K562 (cell line): ENCODE measurements around the gene MRPS30. TPM values are rescaled to one million over a fixed set of nuclear protein-coding genes. Genes with fewer than 3 reads are reported as not detected.
A peak's percentile ranks its signal among the peaks of the same experiment; 100 is the strongest.

Experiments used
- BCLAF1 ChIP-seq, 2 experiments: fragments of 450-650 bp in 1 of 2; IDR thresholded peaks; 2 replicates each; pipeline ENCODE4 v1.6.1; 2011 to 2017; ENCODE audit warnings: low read depth in 2 of 2, antibody characterized with exemption in 1 of 2, borderline replicate concordance in 1 of 2, low read length in 1 of 2, mild to moderate bottlenecking in 1 of 2, mixed read lengths in 1 of 2; ENCODE audit not compliant: control insufficient read depth in 1 of 2
- BRCA1 ChIP-seq, 2 experiments: fragments of 450-650 bp in 1 of 2; sonication (generic) in 1 of 2; formaldehyde crosslinking in 1 of 2; IDR thresholded peaks; 2 replicates each; pipeline versions ENCODE4 v1.5.0 to v1.6.1; 2017 to 2020; ENCODE audit warnings: mild to moderate bottlenecking in 1 of 2, missing genetic modification reagents in 1 of 2
- BRF1 ChIP-seq: IDR thresholded peaks from 3 replicates; pipeline ENCODE4 v1.6.1; 2011; ENCODE audit warnings: borderline replicate concordance, mild to moderate bottlenecking; ENCODE audit not compliant: insufficient read length; ENCODE audit errors: extremely low read depth
- CHD1 ChIP-seq: fragments of 200-600 bp; sonication (generic); IDR thresholded peaks from one replicate; pipeline ENCODE4 v1.6.1; 2012; ENCODE audit warnings: mild to moderate bottlenecking, moderate library complexity, low read length, inconsistent platforms
- CTCFL ChIP-seq: IDR thresholded peaks from 2 replicates; pipeline ENCODE4 v1.6.1; 2011; ENCODE audit warnings: borderline replicate concordance, low read depth, mild to moderate bottlenecking, moderate library complexity, low read length; ENCODE audit not compliant: insufficient read depth, poor library complexity, severe bottlenecking
- ELF2 ChIP-seq: fragments of 250-450 bp; sonication (Bioruptor Pico); IDR thresholded peaks from 2 replicates; pipeline ENCODE4 v1.5.0; 2021; ENCODE audit warnings: mild to moderate bottlenecking
- ETV1 ChIP-seq: fragments of 450-650 bp; conservative IDR thresholded peaks from 2 replicates; pipeline ENCODE4 v1.6.1; 2016; ENCODE audit warnings: missing genetic modification characterization, control low read depth, low read depth, missing compliant biosample characterization
- ETV5 ChIP-seq: sonication (generic); formaldehyde crosslinking; IDR thresholded peaks from 2 replicates; pipeline ENCODE4 v1.4.0; 2020; ENCODE audit warnings: low read depth, mild to moderate bottlenecking, missing genetic modification reagents
- HDAC6 ChIP-seq: IDR thresholded peaks from 2 replicates; pipeline ENCODE4 v1.6.1; 2012; ENCODE audit warnings: low read depth, mild to moderate bottlenecking, control low read depth, inconsistent platforms, low read length, moderate library complexity
- HNRNPK ChIP-seq: fragments of 200-400 bp; formaldehyde crosslinking; IDR thresholded peaks from one replicate; pipeline ENCODE4 v1.6.1; 2018; ENCODE audit warnings: mild to moderate bottlenecking, low read depth, low read length; ENCODE audit not compliant: poor library complexity, severe bottlenecking
- HNRNPUL1 ChIP-seq: fragments of 200-400 bp; formaldehyde crosslinking; IDR thresholded peaks from 2 replicates; pipeline ENCODE4 v1.6.1; 2017; ENCODE audit warnings: low read length
- ILK ChIP-seq: fragments of 450-650 bp; IDR thresholded peaks from 2 replicates; pipeline ENCODE4 v1.6.1; 2016; ENCODE audit warnings: missing genetic modification characterization, low read depth, mild to moderate bottlenecking, missing compliant biosample characterization, moderate library complexity, borderline replicate concordance
- KDM4B ChIP-seq, 2 experiments: fragments of 450-650 bp in 1 of 2; sonication (generic) in 1 of 2; IDR thresholded peaks; 2 replicates each; pipeline ENCODE4 v1.6.1; 2016 to 2017; ENCODE audit warnings: borderline replicate concordance in 2 of 2, antibody characterized with exemption in 1 of 2, low read depth in 1 of 2, mild to moderate bottlenecking in 1 of 2
- MAX ChIP-seq: sonication (generic); formaldehyde crosslinking; IDR thresholded peaks from 2 replicates; pipeline ENCODE4 v1.9.0; 2022; ENCODE audit warnings: mild to moderate bottlenecking, missing genetic modification reagents
- MBD2 ChIP-seq: sonication (generic); IDR thresholded peaks from 2 replicates; pipeline ENCODE4 v1.6.1; 2016; ENCODE audit warnings: low read depth, borderline replicate concordance
- MEF2A ChIP-seq: IDR thresholded peaks from 2 replicates; pipeline ENCODE4 v1.6.1; 2011; ENCODE audit warnings: low read depth, mild to moderate bottlenecking, low read length, moderate library complexity; ENCODE audit not compliant: control insufficient read depth
- ZEB2 ChIP-seq: fragments of 450-650 bp; IDR thresholded peaks from 2 replicates; pipeline ENCODE4 v1.6.1; 2016
- ZNF444 ChIP-seq: fragments of 250-450 bp; sonication (Bioruptor Pico); IDR thresholded peaks from 2 replicates; pipeline ENCODE4 v1.4.0; 2020; ENCODE audit warnings: mild to moderate bottlenecking, moderate library complexity
- ZNF780A ChIP-seq: fragments of 250-450 bp; sonication (Bioruptor Pico); IDR thresholded peaks from 2 replicates; pipeline ENCODE4 v1.5.0; 2021; ENCODE audit warnings: mild to moderate bottlenecking
- polyA plus RNA-seq, 8 experiments: library from polyadenylated mRNA; depleted of rRNA in 4 of 8; stranded (reverse) in 5 of 8; unstranded in 3 of 8; fragments of >200 nt; fragmentation: Nextera tagmentation in 2 of 8; fragmentation: Illumina TruSeq in 1 of 8; extraction: Ambion mirVana in 2 of 8; extraction: Trizol in 1 of 8; gene quantifications; 2 replicates each; pipeline versions ENCODE4 v1.2.1 to v1.2.3, GENCODE V29; 2011 to 2014; ENCODE audit warnings: inconsistent platforms in 1 of 8, missing spikeins in 1 of 8
- total RNA-seq, 7 experiments: library from RNA; depleted of rRNA in 6 of 7; stranded (reverse); fragments of >200 nt in 6 of 7; fragmentation: Illumina TruSeq in 2 of 7; extraction: Trizol in 2 of 7; gene quantifications; 2 replicates each; pipeline versions ENCODE4 v1.2.1 to v1.2.3, GENCODE V29; 2011 to 2021; ENCODE audit warnings: low replicate concordance in 1 of 7

MRPS30 gene
- total and polyA plus RNA-seq, 9 of the 15 experiments (the other 6 are each of a cell fraction or from before 2014, with no cell fraction given) = 24.3 to 145 (median 114) TPM

- 0 out of 4 replicates have a peak, but pooled peaks of 1 of the 2 experiments have one; percentile 33 for TF ChIP-seq KDM4B (IDR thresholded peaks at IDR 0.05; ENCODE audit: borderline replicate concordance in 2 of 2, low read depth in 1 of 2)
- no peak for TF ChIP-seq HDAC6
- TF ChIP-seq MEF2A = no peak
- TF ChIP-seq MBD2 = no peak
- TF ChIP-seq BCLAF1 (IDR thresholded peaks at IDR 0.05; ENCODE audit: borderline replicate concordance in 1 of 2, control insufficient read depth in 1 of 2, low read depth in 2 of 2, low read length in 1 of 2) = no peak
- TF ChIP-seq ZNF780A = no peak
- no peak for TF ChIP-seq ELF2
- no peak for TF ChIP-seq HNRNPK
- TF ChIP-seq HNRNPUL1 = no peak
- TF ChIP-seq ZEB2 = no peak
- no peak for TF ChIP-seq ZNF444 (CRISPR knock-in tag)
- no peak for TF ChIP-seq ILK
- TF ChIP-seq BRCA1 (IDR thresholded peaks at IDR 0.05) = no peak
- no peak for TF ChIP-seq BRCA1 (CRISPR knock-in tag; IDR thresholded peaks at IDR 0.05)
- no peak for TF ChIP-seq ETV5 (CRISPR knock-in tag)
- no peak for TF ChIP-seq ETV1 (tag)
- peak; percentile 83 for TF ChIP-seq CHD1
- TF ChIP-seq CTCFL = no peak
- no peak for TF ChIP-seq BRF1
- peak; percentile 31; the same call in 1 of the 2 replicates for TF ChIP-seq MAX (CRISPR knock-in tag)
Observed at GRCh38 chr5:44809215-44809955, 638 bp downstream of the MRPS30 start (continued).
